Activated naive CD4-positive, alpha-beta T cell treated with anti-CD3 and anti-CD28 coated beads, Interleukin-2, amount 50 U/mL, for 24 hours (primary cell): Measurements from ENCODE around the gene PLCG2.

Experiments
- H3K27ac Mint-ChIP-seq: one replicate; pipeline ENCODE4 v1.8.0; 2021; ENCODE audit warnings: mild to moderate bottlenecking, mixed read lengths
- H3K27me3 Mint-ChIP-seq: one replicate; pipeline ENCODE4 v1.8.0; 2021; ENCODE audit warnings: mixed read lengths
- H3K36me3 Mint-ChIP-seq: one replicate; pipeline ENCODE4 v1.8.0; 2021; ENCODE audit warnings: mixed read lengths
- H3K4me1 Mint-ChIP-seq: one replicate; pipeline ENCODE4 v1.8.0; 2021; ENCODE audit warnings: mixed read lengths
- H3K4me3 Mint-ChIP-seq: one replicate; pipeline ENCODE4 v1.8.0; 2021; ENCODE audit warnings: mild to moderate bottlenecking, mixed read lengths
- H3K9me3 Mint-ChIP-seq: one replicate; pipeline ENCODE4 v1.8.0; 2021; ENCODE audit warnings: mixed read lengths

PLCG2 gene

DNA sequence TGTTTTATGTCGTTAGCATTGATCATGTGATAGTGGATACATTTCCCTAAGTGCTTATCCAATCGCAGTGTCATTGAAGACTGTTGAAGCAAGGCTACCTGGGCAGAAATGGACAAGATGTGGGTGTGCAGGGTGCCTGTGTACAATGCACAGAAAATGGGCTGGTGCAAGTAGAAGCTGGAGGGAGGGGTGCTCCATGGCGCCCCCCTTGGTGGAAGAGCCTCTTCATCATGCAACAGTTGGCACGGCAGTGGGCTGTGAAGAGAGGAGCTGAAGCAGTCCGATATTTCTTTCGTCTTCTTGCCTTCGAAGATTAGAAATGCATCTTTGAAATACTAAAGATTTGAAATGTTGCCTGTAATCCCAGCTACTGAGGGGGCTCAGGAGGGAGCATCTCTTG is 100.5 kb downstream of the PLCG2 start:
- Mint-ChIP-seq H3K9me3 (no peaks in the 10 kb centered on the region), H3K4me3 (no peak overlapping the region), H3K36me3 (no peaks in the 10 kb centered on the region), H3K27ac (no peak overlapping the region), H3K27me3 (peaks cover 1% of the 10 kb centered on the region), H3K4me1 (no peaks in the 10 kb centered on the region)

DNA sequence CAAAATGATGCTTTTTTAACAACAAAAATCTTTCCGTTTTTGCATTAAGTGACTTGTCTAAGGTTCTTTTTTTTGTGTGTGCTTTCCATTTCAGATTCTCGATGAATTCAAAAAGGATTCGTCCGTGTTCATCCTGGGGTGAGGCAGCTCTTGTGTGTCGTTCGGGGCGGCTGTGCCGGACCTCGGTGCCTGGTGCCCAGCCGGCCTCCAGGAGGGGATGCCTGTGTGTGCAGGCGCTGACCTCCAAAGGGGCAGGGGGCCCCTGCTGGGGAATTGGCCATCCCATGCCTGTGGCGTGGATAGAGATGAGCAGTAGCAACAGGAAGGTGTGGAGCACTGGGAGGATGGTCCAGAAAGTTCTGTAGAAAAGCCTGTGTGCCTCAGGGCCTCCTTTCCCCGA is 101.7 kb downstream of the PLCG2 start:
- H3K9me3 Mint-ChIP-seq, result no peaks in the 10 kb centered on the region
- H3K27me3 Mint-ChIP-seq, result peaks cover 1% of the 10 kb centered on the region
- no peak overlapping the region for H3K4me3 Mint-ChIP-seq
- H3K27ac Mint-ChIP-seq, result no peak overlapping the region
- no peaks in the 10 kb centered on the region for H3K36me3 Mint-ChIP-seq
- H3K4me1 Mint-ChIP-seq, result no peaks in the 10 kb centered on the region

DNA sequence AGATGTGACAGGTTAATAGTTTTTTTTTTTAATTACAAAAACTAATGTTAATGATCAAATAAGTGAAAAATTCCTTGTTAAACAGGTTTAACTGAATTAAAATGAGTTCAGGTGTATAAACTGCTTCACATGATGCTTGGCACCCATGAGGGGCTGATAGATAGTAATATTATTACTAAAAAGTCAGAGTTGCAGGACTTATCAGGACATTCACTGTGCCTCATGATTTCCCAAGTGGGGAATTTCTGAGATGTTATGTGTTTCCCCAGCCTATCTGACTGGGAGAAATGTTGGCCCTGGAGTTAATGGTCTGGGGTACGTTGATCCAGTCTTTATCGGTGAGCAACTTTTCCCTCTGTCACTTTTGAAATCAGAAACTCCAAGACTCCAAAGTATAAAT is 102.1 kb downstream of the PLCG2 start:
- peaks cover 1% of the 10 kb centered on the region for H3K27me3 Mint-ChIP-seq
- H3K4me1 Mint-ChIP-seq, result no peaks in the 10 kb centered on the region
- H3K4me3 Mint-ChIP-seq, result no peak overlapping the region
- H3K27ac Mint-ChIP-seq, result no peak overlapping the region
- no peaks in the 10 kb centered on the region for H3K36me3 Mint-ChIP-seq
- H3K9me3 Mint-ChIP-seq, result no peaks in the 10 kb centered on the region

DNA sequence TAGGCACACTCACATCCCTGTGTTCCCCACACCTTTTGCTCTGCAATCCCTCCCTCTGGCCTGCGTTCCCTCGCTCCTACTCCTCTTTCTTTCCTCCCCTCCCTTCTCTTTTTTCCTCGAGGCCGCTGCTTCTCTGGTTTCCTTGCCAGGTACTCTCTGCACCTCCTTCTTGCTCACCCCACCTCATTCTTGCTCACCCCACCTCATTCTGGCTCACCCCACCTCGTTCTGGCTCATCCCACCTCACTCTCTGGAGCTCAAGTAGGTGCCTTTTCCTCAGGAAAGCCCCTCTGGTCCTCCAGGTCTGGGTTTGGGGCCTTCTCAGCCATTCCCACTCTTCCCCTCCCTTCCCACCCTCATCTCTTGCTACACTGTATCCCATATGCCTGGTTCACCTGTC is 103.5 kb downstream of the PLCG2 start:
- Mint-ChIP-seq H3K4me3 (no peak overlapping the region), H3K36me3 (no peaks in the 10 kb centered on the region), H3K9me3 (no peaks in the 10 kb centered on the region), H3K4me1 (no peaks in the 10 kb centered on the region), H3K27ac (no peak overlapping the region), H3K27me3 (peaks cover 1% of the 10 kb centered on the region)

DNA sequence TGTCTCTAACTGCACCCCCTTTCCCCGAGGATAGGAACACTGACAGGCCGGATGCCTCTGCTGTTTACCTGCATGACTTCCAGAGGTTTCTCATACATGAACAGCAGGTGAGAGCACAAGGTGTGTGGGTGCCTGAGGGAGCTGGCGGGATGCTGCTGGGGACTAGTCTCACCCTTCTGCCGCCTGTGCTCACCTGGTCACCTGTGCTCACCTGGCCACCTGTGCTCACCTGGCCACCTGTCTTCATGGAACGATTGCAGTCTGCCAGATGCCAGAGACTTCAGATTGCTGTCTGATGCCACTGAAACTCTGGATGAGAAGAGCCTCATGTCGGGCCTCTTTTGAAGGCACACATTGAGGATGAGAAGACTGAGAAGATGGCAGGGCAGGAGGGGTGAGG is 104.1 kb downstream of the PLCG2 start:
- no peaks in the 10 kb centered on the region for H3K4me1 Mint-ChIP-seq
- no peaks in the 10 kb centered on the region for H3K9me3 Mint-ChIP-seq
- H3K27me3 Mint-ChIP-seq, result peaks cover 1% of the 10 kb centered on the region
- H3K27ac Mint-ChIP-seq, result no peak overlapping the region
- H3K4me3 Mint-ChIP-seq, result no peak overlapping the region
- no peaks in the 10 kb centered on the region for H3K36me3 Mint-ChIP-seq

DNA sequence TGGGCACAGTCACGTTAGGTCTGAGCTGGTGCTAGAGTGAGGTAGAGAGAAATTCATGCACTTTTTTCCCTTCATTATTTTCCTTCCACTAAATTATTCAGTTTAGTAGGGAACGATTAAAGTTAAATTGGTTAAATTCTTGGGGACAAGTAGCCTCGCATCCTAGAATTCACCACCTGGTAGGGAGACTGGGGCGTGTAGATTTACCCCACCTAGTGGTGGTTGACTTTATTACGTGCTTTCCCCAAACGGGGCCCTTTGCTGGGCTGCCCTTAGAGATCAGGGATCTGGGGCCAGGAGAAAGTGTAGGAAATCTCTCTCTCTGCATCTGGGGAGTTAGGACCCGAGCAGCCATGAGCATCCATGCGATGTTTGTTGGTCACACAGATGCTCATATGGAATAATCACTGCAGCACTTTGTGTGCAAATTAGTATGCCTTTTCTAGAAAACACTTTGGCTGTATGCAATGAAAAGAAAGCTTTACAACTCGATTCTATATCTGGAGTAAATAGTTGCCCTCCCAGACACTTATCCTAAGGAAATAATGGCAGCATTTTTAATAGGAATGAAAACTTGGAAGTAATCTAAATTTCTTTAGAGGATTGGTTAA is 107.0 kb downstream of the PLCG2 start:
- Mint-ChIP-seq H3K9me3 (no peaks in the 10 kb centered on the region), H3K4me1 (no peaks in the 10 kb centered on the region), H3K27me3 (peaks cover 1% of the 10 kb centered on the region), H3K4me3 (no peak overlapping the region), H3K27ac (no peak overlapping the region), H3K36me3 (no peaks in the 10 kb centered on the region)

DNA sequence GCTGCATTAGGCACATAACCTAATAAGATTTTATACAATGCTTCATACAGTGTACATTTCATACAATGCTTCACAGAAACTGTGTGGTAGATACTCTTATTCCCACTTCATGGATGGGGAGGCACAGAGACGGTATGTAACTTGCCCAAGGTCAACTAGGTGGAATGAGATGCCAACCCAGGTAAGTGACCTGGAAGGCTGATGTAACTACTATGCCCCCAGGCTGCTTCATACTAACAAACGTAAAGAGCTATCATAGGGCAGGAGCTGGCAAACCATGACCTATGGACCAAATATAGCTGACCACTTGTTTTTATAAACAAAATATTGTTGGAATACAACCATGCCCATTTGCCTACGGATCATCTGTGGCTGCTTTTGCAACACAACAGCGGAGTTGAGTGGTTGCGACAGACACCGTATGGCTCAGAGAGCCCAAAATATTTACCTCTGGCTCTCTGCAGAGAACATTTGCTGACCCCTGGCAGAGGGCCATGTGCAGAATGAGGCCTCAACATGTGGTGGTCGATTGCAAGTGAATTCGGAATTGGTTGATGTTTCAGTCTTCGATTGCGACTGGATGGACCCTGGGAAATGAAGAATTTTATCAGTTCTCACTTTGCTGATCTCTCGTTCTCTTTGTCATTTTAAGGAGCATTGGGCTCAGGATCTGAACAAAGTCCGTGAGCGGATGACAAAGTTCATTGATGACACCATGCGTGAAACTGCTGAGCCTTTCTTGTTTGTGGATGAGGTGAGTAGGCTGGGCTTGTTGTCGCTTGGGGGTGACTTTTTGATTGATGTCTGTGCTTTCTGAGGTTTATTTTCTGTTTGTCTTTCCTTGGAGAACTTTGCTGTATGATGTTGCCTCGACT is 109.7 kb downstream of the PLCG2 start:
- no peaks in the 10 kb centered on the region for H3K4me1 Mint-ChIP-seq
- no peak overlapping the region for H3K4me3 Mint-ChIP-seq
- H3K9me3 Mint-ChIP-seq, result no peaks in the 10 kb centered on the region
- no peak overlapping the region for H3K27ac Mint-ChIP-seq
- H3K27me3 Mint-ChIP-seq, result no peaks in the 10 kb centered on the region
- no peaks in the 10 kb centered on the region for H3K36me3 Mint-ChIP-seq

DNA sequence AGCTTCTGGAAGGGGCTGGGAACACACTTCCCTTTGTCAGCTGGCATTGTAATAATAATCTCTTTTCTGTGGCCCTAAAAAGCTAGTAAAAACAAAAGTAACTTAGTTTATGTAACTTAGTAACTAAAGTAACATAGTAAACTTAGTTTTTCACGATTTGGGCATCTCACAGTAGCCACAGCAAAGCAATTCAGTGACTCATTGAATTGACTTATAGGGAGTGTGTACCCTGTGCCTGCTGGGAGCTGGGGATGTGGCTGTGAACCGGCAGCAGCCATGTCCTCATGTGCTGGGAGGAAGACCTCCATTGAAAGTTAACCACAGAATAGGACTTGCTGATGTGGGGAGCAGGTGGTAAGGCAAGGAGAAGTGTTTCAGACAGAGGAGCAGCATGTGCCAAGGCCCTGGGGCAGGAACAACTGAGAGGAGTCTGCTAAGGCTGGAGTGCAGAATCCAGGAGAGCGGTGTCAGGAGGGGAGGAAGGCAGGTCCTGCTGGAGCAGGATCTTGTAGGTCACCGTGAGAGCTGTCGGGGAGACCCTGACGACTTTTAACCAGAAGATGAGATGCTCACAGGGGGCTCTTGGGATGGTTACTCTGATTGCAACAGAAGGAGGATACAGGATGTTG is 112.8 kb downstream of the PLCG2 start:
- H3K27ac Mint-ChIP-seq, result no peak overlapping the region
- H3K4me3 Mint-ChIP-seq, result no peak overlapping the region
- no peaks in the 10 kb centered on the region for H3K27me3 Mint-ChIP-seq
- no peaks in the 10 kb centered on the region for H3K36me3 Mint-ChIP-seq
- H3K9me3 Mint-ChIP-seq, result no peaks in the 10 kb centered on the region
- H3K4me1 Mint-ChIP-seq, result no peaks in the 10 kb centered on the region

DNA sequence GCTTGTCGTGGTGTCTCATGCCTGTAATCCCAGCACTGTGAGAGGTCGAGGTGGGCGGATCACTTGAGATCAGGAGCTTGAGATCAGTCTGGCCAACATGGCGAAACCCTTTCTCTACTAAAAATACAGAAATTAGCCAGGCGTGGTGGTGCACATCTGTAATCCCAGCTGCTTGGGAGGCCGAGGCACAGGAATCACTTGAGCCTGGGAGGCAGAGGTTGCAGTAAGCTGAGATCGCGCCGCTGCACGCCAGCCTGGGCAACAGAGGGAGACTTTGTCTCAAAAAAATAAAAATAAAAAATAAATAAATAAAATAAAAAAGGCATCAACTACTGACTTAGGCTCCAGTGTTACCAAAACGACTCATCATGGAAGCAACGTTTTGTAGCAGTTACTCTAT is 115.5 kb downstream of the PLCG2 start:
- Mint-ChIP-seq H3K36me3 (no peaks in the 10 kb centered on the region), H3K4me3 (no peak overlapping the region), H3K9me3 (no peaks in the 10 kb centered on the region), H3K4me1 (no peaks in the 10 kb centered on the region), H3K27me3 (no peaks in the 10 kb centered on the region), H3K27ac (no peak overlapping the region)

DNA sequence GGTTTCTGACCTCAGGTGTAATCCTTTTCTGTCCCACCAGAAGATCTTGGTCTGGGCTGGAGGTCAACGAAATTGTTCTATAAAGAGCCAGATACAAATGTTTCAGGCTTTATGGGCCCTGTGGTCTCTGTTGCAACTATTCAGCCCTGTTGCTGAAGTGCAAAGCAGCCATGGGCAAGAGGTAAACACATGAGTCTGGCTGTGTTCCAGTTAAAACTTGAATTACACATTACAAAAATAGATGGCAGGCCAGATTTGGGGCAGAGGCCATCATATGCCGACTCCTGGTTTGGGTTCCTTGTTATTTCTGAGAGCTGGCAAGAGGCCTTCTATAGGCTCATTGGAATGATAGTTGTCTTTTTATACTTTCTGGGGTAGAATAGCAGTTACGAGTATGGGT is 117.8 kb downstream of the PLCG2 start:
- Mint-ChIP-seq H3K9me3 (no peaks in the 10 kb centered on the region), H3K36me3 (no peaks in the 10 kb centered on the region), H3K27me3 (no peaks in the 10 kb centered on the region), H3K4me1 (no peaks in the 10 kb centered on the region), H3K4me3 (no peak overlapping the region), H3K27ac (no peak overlapping the region)

DNA sequence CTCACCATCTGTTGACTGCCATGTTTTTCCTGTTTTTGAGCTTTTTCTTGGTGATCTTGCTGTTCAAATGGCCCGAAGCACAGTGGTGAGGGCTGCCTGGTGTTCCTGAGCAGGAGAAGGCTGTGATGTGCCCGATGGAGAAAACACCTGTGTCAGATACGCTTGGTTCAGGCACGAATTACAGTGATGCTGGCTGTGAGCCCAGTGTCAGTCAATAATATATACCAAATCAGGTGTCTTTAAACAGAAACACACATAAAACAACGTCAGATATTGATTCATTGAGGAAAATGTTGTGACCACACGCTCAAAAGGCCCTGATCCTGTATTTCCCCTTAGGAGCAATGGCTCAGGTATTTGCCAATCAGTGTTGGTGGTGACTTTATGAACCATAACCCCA is 120.5 kb downstream of the PLCG2 start:
- no peaks in the 10 kb centered on the region for H3K9me3 Mint-ChIP-seq
- H3K27ac Mint-ChIP-seq, result no peak overlapping the region
- H3K4me3 Mint-ChIP-seq, result no peak overlapping the region
- no peaks in the 10 kb centered on the region for H3K36me3 Mint-ChIP-seq
- H3K27me3 Mint-ChIP-seq, result no peaks in the 10 kb centered on the region
- no peaks in the 10 kb centered on the region for H3K4me1 Mint-ChIP-seq

DNA sequence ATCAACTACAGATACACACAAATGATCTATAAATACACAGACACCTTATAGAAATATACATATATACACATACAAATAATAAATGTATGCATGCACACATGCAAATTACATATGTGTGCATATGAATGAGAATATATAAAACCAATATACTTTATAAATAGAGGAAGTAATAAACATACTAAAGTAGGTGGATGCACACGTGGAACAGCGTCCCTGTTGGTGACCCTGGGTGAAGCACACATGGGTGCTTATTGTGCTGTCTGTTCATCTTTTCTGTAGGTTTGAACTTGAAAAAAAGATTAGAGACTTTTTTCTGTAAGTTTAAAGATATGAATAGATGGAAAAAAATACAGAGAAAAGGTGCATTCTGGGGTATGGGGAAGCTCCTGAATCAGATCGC is 120.9 kb downstream of the PLCG2 start:
- H3K27me3 Mint-ChIP-seq, result no peaks in the 10 kb centered on the region
- H3K4me1 Mint-ChIP-seq, result no peaks in the 10 kb centered on the region
- no peak overlapping the region for H3K4me3 Mint-ChIP-seq
- no peak overlapping the region for H3K27ac Mint-ChIP-seq
- no peaks in the 10 kb centered on the region for H3K9me3 Mint-ChIP-seq
- no peaks in the 10 kb centered on the region for H3K36me3 Mint-ChIP-seq

DNA sequence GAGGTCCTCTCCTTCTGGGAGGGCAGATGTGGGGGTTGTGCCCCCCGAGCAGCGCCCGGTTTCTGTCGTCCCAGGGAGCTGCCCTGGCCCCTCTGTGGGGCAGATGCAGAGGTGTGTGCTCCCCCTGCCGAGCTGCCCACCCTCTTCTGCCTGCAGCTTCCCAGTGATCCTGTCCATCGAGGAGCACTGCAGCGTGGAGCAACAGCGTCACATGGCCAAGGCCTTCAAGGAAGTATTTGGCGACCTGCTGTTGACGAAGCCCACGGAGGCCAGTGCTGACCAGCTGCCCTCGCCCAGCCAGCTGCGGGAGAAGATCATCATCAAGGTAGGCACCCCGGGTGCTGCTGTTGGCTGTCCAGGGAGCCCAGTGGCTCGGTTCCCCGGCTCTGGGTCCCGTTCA is 121.4 kb downstream of the PLCG2 start:
- Mint-ChIP-seq H3K27ac (no peak overlapping the region), H3K36me3 (no peaks in the 10 kb centered on the region), H3K9me3 (no peaks in the 10 kb centered on the region)

DNA sequence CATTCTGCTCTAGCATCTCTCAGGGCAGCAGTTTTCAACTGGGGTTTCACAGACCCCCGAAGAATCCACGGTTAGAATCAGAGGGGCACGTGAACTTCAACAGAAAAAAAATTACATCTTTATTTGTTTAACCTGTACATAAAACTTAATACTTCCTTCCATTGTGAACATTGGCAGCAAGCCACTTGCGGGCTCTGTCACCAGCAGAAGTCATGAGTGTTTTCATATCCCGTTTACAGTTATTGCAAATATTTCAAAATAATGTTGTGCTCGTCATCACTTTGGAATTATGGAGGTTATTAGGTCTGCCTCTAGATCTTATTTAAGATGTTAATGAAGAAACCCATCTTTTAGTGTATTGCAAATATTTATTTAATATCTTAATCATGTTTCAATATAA is 122.4 kb downstream of the PLCG2 start:
- H3K27ac Mint-ChIP-seq, result no peak overlapping the region
- H3K36me3 Mint-ChIP-seq, result no peaks in the 10 kb centered on the region
- H3K27me3 Mint-ChIP-seq, result no peaks in the 10 kb centered on the region
- no peak overlapping the region for H3K4me3 Mint-ChIP-seq
- no peaks in the 10 kb centered on the region for H3K9me3 Mint-ChIP-seq
- H3K4me1 Mint-ChIP-seq, result no peaks in the 10 kb centered on the region

More for the DNA sequence above, 121.4 kb downstream of the PLCG2 start:
- Mint-ChIP-seq H3K4me3 (no peak overlapping the region), H3K27me3 (no peaks in the 10 kb centered on the region), H3K4me1 (no peaks in the 10 kb centered on the region)

DNA sequence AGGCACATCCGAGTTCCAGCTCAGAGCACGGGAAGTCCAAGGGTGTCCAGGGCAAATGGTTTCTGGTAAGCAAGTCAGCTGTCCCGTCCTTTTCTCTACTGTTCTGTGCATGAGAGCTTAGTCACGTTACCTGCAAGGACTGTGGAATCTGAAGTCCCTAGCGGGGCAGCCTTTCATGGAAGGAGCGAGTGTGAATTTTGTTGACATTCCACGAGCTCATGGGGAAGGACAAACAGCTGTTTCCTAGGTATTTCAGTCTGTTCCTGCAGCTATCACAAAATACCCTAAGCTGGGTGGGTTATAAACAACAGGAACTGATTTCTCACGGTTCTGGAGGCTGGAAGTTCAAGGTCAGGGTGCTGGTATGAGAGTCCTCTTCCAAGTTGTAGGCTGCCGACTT is 122.9 kb downstream of the PLCG2 start:
- no peaks in the 10 kb centered on the region for H3K4me1 Mint-ChIP-seq
- H3K36me3 Mint-ChIP-seq, result no peaks in the 10 kb centered on the region

DNA sequence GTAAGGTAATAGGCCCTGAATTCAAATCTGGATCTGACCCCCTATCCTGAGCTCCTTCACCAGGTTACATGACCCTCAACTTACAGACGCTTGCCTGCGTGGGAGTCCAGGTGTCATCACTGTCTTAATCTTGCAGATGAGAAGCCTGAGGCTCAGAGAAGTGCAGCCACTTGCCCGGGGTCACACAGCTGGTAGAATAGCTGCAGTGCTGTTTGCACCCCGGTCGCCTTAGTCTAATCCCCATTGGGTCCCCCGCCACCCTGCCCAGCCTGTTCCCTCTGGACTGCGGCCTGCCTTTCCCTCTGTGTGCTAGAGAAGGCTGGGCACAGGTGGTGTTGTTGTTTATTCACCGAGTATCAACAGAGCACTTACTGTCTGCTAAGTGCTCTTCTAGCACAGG is 125.2 kb downstream of the PLCG2 start:
- no peaks in the 10 kb centered on the region for H3K9me3 Mint-ChIP-seq
- H3K4me1 Mint-ChIP-seq, result no peaks in the 10 kb centered on the region
- peaks cover 1% of the 10 kb centered on the region for H3K27me3 Mint-ChIP-seq
- no peak overlapping the region for H3K4me3 Mint-ChIP-seq
- H3K27ac Mint-ChIP-seq, result no peak overlapping the region
- no peaks in the 10 kb centered on the region for H3K36me3 Mint-ChIP-seq

More for the DNA sequence above, 122.9 kb downstream of the PLCG2 start:
- H3K4me3 Mint-ChIP-seq, result no peak overlapping the region
- no peaks in the 10 kb centered on the region for H3K9me3 Mint-ChIP-seq
- H3K27me3 Mint-ChIP-seq, result no peaks in the 10 kb centered on the region
- H3K27ac Mint-ChIP-seq, result no peak overlapping the region
